GM20431 (cell line): Measurements from ENCODE around the gene ICA1.
"Not testable (repeated sequence)": the region's sequence is repeated elsewhere in the genome, so short reads cannot be mapped to it uniquely, and the experiment has no call there.

ENCODE experiments used
- in situ Hi-C: fragments of 300-500 bp; cut with MseI, MboI; formaldehyde crosslinking; loops from one replicate; pipeline ENCODE4 v1.15.0; 2020; ENCODE audit warnings: low sequenced_read_pairs; ENCODE audit not compliant: unreplicated experiment

Gene ICA1

GRCh38 chr7:8068892-8069686, 192.9 kb downstream of the ICA1 start:
- in situ Hi-C loops: no loop called here

- in situ Hi-C loops: no loop called here
Measured at GRCh38 chr7:8065356-8065813, 196.6 kb downstream of the ICA1 start.

GRCh38 chr7:8064828-8065227, 197.1 kb downstream of the ICA1 start:
- in situ Hi-C loops: no loop called here

DNA sequence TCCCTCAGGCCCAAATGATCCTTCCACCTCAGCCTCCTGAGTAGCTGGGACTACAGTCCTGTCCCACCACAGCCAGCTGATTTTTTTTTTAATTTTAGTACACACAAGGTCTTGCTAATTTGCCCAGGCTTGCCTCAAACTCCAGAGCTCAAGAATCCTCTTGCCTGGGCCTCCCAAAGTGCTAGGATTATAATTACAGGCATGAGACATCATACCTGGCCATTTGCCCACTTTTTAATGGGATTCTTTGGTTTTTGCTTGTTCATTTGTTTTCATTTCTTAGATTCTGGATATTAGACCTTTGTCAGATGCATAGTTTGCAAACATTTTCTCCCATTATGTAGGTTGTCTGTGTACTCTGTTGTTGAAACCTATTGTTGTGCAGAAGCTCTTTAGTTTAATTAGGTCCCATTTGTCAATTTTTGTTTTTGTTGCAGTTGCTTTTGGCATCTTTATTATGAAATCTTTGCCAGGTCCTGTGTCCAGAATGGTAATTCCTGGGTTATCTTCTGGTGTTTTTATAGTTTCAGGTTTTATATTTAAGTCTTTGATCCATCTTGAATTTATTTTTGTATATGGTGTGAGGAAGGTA, 198.2 kb downstream of the ICA1 start:
- in situ Hi-C loops: no loop called here

DNA sequence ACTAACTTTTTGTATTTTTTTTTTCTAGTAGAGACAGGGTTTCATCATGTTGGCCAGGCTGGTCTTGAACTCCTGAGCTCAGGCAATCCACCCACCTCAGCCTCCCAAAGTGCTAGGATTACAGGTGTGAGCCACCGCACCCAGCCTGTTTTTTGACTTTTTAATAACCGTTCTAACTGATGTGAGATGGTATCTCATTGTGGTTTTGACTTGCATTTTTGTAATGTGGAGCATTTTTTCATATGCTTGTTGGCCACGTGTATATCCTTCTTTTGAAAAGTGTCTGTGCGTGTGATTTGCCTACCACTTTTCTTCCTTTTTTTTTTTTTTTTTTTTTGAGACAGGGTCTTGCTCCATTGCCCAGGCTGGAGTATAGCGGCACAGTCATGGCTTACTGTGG, 198.7 kb downstream of the ICA1 start:
- in situ Hi-C loops: not testable (repeated sequence)
